ENCODE data around the gene SLC38A2. TPM values are rescaled to one million over a fixed set of nuclear protein-coding genes. Genes with fewer than 3 reads are reported as not detected.

SLC38A2 gene
- total RNA-seq, 1 donor: 1,020 TPM

DNA sequence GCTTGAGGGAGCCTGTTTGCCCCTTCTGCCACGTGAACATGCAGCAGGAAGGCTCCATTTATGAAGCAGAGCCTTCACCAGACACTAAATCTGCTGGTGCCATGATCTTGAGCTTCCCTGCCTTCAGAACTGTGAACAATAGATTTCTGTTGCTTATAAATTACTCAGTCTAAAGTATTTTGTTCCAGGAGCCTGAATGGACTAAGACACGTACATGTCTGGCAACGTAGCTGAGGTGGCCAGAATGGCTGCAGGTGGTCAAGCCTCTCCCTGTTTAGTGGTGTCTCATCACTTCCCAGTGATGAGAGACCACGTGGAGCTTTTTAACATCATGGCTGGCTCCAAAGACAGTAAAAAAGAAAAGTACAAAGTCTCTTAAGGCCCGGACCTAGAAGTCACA is 32.2 kb upstream of the SLC38A2 start:
- no peak overlapping the region for H3K4me3 ChIP-seq (ENCODE audit: insufficient read depth, low read length)
- no peak overlapping the region for H2AFZ ChIP-seq (ENCODE audit: low read length)
- H3K4me2 ChIP-seq (ENCODE audit: insufficient read depth, low read length): no peak overlapping the region
- H3K9me3 ChIP-seq (ENCODE audit: low read depth, low read length): peaks cover 2% of the 10 kb centered on the region
- DNase-seq (ENCODE audit: insufficient read length, low spot score, missing footprints): no peak
- H3K4me1 ChIP-seq (ENCODE audit: insufficient read depth, low read length): peaks cover 64% of the 10 kb centered on the region
- no peaks in the 10 kb centered on the region for H3K27me3 ChIP-seq (ENCODE audit: insufficient read depth, low read length)
- no peaks in the 10 kb centered on the region for H3K36me3 ChIP-seq (ENCODE audit: insufficient read depth, low read length)
- no peaks in the 10 kb centered on the region for H3K79me2 ChIP-seq (ENCODE audit: insufficient read depth, low read length)
- TF ChIP-seq, protein P1, sequence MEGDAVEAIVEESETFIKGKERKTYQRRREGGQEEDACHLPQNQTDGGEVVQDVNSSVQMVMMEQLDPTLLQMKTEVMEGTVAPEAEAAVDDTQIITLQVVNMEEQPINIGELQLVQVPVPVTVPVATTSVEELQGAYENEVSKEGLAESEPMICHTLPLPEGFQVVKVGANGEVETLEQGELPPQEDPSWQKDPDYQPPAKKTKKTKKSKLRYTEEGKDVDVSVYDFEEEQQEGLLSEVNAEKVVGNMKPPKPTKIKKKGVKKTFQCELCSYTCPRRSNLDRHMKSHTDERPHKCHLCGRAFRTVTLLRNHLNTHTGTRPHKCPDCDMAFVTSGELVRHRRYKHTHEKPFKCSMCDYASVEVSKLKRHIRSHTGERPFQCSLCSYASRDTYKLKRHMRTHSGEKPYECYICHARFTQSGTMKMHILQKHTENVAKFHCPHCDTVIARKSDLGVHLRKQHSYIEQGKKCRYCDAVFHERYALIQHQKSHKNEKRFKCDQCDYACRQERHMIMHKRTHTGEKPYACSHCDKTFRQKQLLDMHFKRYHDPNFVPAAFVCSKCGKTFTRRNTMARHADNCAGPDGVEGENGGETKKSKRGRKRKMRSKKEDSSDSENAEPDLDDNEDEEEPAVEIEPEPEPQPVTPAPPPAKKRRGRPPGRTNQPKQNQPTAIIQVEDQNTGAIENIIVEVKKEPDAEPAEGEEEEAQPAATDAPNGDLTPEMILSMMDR (IDR thresholded peaks at IDR 0.05; ENCODE audit: extremely low read depth, low read depth, low read length): no peak
- no peaks in the 10 kb centered on the region for H4K20me1 ChIP-seq (ENCODE audit: insufficient read depth, low read length)
- H3K27ac ChIP-seq (ENCODE audit: low read depth, low read length): peak overlapping the region; percentile 84

DNA sequence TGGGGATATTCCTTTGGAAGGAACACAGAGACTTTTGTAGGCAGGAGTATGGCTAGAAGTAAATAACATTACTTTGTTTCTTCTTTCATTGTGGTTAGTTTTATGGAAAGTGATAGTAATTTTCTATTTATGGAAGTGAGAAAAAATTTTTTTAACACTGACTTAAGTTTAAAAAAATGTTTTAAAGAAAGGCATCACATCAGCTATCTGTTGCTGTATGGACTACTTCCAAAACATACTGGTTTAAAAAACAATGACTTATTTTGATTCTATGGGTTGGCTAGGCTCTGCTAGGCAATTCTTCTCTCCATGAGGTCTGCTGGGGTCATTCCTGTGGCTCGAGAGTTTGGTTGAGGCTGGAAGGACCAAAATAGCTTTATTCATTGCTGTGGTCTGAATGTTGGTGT is 31.7 kb upstream of the SLC38A2 start:
- no peak overlapping the region for H3K4me3 ChIP-seq (ENCODE audit: insufficient read depth, low read length)
- no peaks in the 10 kb centered on the region for H3K27me3 ChIP-seq (ENCODE audit: insufficient read depth, low read length)
- TF ChIP-seq, protein P1 (IDR thresholded peaks at IDR 0.05; ENCODE audit: extremely low read depth, low read depth, low read length): no peak
- H3K36me3 ChIP-seq (ENCODE audit: insufficient read depth, low read length): no peaks in the 10 kb centered on the region
- H3K27ac ChIP-seq (ENCODE audit: low read depth, low read length): peak overlapping the region; percentile 84
- no peak for DNase-seq (ENCODE audit: insufficient read length, low spot score, missing footprints)
- H3K4me2 ChIP-seq (ENCODE audit: insufficient read depth, low read length): peak overlapping the region; percentile 32
- H3K4me1 ChIP-seq (ENCODE audit: insufficient read depth, low read length): peaks cover 64% of the 10 kb centered on the region
- peaks cover 2% of the 10 kb centered on the region for H3K9me3 ChIP-seq (ENCODE audit: low read depth, low read length)
- H4K20me1 ChIP-seq (ENCODE audit: insufficient read depth, low read length): no peaks in the 10 kb centered on the region
- H3K79me2 ChIP-seq (ENCODE audit: insufficient read depth, low read length): no peaks in the 10 kb centered on the region
- no peak overlapping the region for H2AFZ ChIP-seq (ENCODE audit: low read length)

DNA sequence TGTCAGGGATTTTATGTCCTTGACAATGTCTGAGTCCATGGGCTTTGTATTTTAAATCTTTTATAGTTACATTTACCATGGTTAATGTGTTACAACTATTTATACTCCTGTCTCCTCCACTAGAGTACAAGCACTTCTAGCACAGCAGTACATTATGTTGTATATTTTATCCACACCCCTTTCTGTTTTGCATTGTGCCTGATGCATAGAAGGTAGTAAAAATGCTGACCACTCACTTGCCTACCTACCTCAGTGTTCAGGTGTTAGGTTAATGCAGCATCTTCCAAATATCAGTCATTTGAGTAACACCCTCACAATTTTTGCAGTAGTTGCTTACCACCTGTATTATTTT is 31.1 kb upstream of the SLC38A2 start:
- Histone ChIP-seq H3K9me3 (ENCODE audit: low read depth, low read length) (peaks cover 2% of the 10 kb centered on the region), H3K27ac (ENCODE audit: low read depth, low read length) (peak overlapping the region; percentile 84), H2AFZ (ENCODE audit: low read length) (no peak overlapping the region), H3K4me2 (ENCODE audit: insufficient read depth, low read length) (peak overlapping the region; percentile 32), H3K79me2 (ENCODE audit: insufficient read depth, low read length) (no peaks in the 10 kb centered on the region), H3K27me3 (ENCODE audit: insufficient read depth, low read length) (no peaks in the 10 kb centered on the region), H3K4me1 (ENCODE audit: insufficient read depth, low read length) (peaks cover 61% of the 10 kb centered on the region), H3K36me3 (ENCODE audit: insufficient read depth, low read length) (no peaks in the 10 kb centered on the region), H4K20me1 (ENCODE audit: insufficient read depth, low read length) (no peaks in the 10 kb centered on the region), H3K4me3 (ENCODE audit: insufficient read depth, low read length) (no peak overlapping the region)
- TF ChIP-seq, protein P1 (IDR thresholded peaks at IDR 0.05; ENCODE audit: extremely low read depth, low read depth, low read length): no peak
- no peak for DNase-seq (ENCODE audit: insufficient read length, low spot score, missing footprints)

DNA sequence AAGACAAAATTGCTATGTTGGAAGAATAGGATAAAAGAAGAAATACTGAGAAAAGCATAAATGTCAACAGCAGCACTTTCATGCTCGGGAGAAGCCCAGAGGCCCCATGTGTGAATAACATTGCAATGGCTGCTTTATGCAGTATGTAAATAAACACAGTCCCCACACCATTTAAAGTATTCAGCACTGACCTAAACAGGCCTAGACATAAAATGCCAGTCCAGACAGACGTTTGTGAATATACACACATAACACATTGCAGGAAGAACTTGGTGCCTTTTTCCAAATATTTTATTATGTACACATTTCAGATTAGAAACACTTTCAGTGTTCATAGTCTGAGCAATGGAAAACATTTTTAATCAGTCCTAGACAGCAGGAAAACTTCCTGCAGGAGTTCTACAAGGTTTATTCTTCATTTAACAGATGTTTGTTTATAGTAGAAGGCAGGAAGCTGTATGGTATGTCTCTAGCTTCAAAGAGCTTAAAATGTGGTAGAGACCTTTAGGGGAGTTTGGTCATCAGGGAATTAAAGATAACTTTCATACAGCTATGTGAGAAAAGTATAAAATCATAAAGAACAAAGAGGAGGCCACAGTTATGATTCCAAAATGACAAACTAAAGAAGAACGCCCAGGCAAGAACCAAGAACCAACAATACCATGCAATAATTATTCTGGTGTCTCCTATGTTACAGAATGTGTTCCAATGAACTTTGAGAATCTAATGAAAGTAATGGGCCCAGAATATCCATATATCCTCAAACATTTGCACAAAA is 30.6 kb upstream of the SLC38A2 start:
- Histone ChIP-seq H3K27ac (ENCODE audit: low read depth, low read length) (peak overlapping the region; percentile 84), H3K4me2 (ENCODE audit: insufficient read depth, low read length) (peak overlapping the region; percentile 47), H3K4me1 (ENCODE audit: insufficient read depth, low read length) (peaks cover 55% of the 10 kb centered on the region), H2AFZ (ENCODE audit: low read length) (no peak overlapping the region), H3K36me3 (ENCODE audit: insufficient read depth, low read length) (no peaks in the 10 kb centered on the region), H3K9me3 (ENCODE audit: low read depth, low read length) (peaks cover 2% of the 10 kb centered on the region), H3K79me2 (ENCODE audit: insufficient read depth, low read length) (no peaks in the 10 kb centered on the region), H3K27me3 (ENCODE audit: insufficient read depth, low read length) (no peaks in the 10 kb centered on the region), H3K4me3 (ENCODE audit: insufficient read depth, low read length) (no peak overlapping the region), H4K20me1 (ENCODE audit: insufficient read depth, low read length) (no peaks in the 10 kb centered on the region)
- DNase-seq (ENCODE audit: insufficient read length, low spot score, missing footprints): no peak
- TF ChIP-seq, protein P1 (IDR thresholded peaks at IDR 0.05; ENCODE audit: extremely low read depth, low read depth, low read length): no peak
